ENCODE data around the gene LIN7A.

GRCh38 chr12:80849337-80849736 is 88.4 kb downstream of the LIN7A start:
- TF ChIP-seq CTCF (IDR thresholded peaks at IDR 0.05) (no peak), POLR2A (IDR thresholded peaks at IDR 0.05) (no peak)

Data from uterus (tissue), 2 donors.